B cell (primary cell): ENCODE measurements around the gene ACHE. TPM values are rescaled to one million over a fixed set of nuclear protein-coding genes. Genes with fewer than 3 reads are reported as not detected.

Experiments used
- ATAC-seq: fragments of 200-7000 bp; cut with Tn5 transposase; one replicate; pipeline ENCODE4 v1.10.0; 2021; ENCODE audit warnings: low read depth, mild to moderate bottlenecking, moderate number of reproducible peaks, moderate library complexity
- CTCF ChIA-PET: fragments of 350-600 bp; sonication (Branson Sonifier 250); formaldehyde crosslinking; loops from one replicate; lab custom pipeline; 2021; ENCODE audit warnings: antibody characterized with exemption, inconsistent platforms; lab: Charles Lee
- POLR2A ChIA-PET: fragments of 350-600 bp; sonication (Branson Sonifier 250); formaldehyde crosslinking; loops from one replicate; lab custom pipeline; 2021; ENCODE audit warnings: antibody characterized with exemption; lab: Charles Lee
- DNase-seq: peaks from one replicate; pipeline ENCODE4 v3.0.0; 2013
- H2AFZ ChIP-seq: 2 replicates; pipeline ENCODE4 v1.6.1; 2012; ENCODE audit warnings: mild to moderate bottlenecking, low read depth, low read length; ENCODE audit not compliant: insufficient read depth, poor library complexity, severe bottlenecking
- H3K27ac ChIP-seq, 2 donors: 1 replicate in 1 of 2; 2 replicates in 1 of 2; pipeline ENCODE4 v1.5.1; 2012 to 2013; ENCODE audit warnings: low read length in 2 of 2, mild to moderate bottlenecking in 2 of 2, moderate library complexity in 1 of 2
- H3K27me3 ChIP-seq, 4 experiments: fragments of 200-600 bp in 1 of 4; sonication (generic) in 1 of 4; replicated peaks in 1 of 4; 1 replicate in 2 of 4; 2 replicates in 2 of 4; pipeline versions ENCODE4 v1.6.1 to v1.7.0; 2013 to 2016; ENCODE audit warnings: low read length in 3 of 4, mild to moderate bottlenecking in 2 of 4, mixed read lengths in 1 of 4, moderate library complexity in 1 of 4; ENCODE audit not compliant: insufficient read depth in 4 of 4, control insufficient read depth in 3 of 4; ENCODE audit errors: control extremely low read depth in 1 of 4
- H3K36me3 ChIP-seq, 2 experiments: replicated peaks in 1 of 2; 1 replicate in 1 of 2; 2 replicates in 1 of 2; pipeline versions ENCODE4 v1.6.1 to v1.7.1; 2013; ENCODE audit warnings: low read length in 1 of 2; ENCODE audit not compliant: insufficient read depth in 2 of 2, control insufficient read depth in 1 of 2; ENCODE audit errors: control extremely low read depth in 1 of 2, extremely low read depth in 1 of 2
- H3K4me1 ChIP-seq, 2 donors: fragments of 200-600 bp in 1 of 2; sonication (generic) in 1 of 2; 1 replicate in 1 of 2; 2 replicates in 1 of 2; pipeline versions ENCODE4 v1.5.1 to v1.6.1; 2013 to 2017; ENCODE audit warnings: low read length in 2 of 2; ENCODE audit not compliant: control insufficient read depth in 2 of 2, insufficient read depth in 2 of 2
- H3K4me2 ChIP-seq: replicated peaks from 2 replicates; pipeline ENCODE3; 2012; ENCODE audit warnings: mild to moderate bottlenecking, low read depth, low read length; ENCODE audit not compliant: poor library complexity, severe bottlenecking
- H3K4me3 ChIP-seq, 5 experiments: fragments of 200-600 bp in 1 of 5; sonication (generic) in 1 of 5; 1 replicate in 3 of 5; 2 replicates in 2 of 5; pipeline versions ENCODE4 v1.5.1 to v1.7.0; 2011 to 2016; ENCODE audit warnings: low read length in 4 of 5, mild to moderate bottlenecking in 4 of 5, low read depth in 2 of 5, control low read depth in 1 of 5, moderate library complexity in 1 of 5; ENCODE audit not compliant: insufficient read depth in 1 of 5; ENCODE audit errors: control extremely low read depth in 1 of 5, extremely low read depth in 1 of 5
- H3K79me2 ChIP-seq: fragments of 200-600 bp; sonication (generic); one replicate; pipeline ENCODE4 v1.6.0; 2016; ENCODE audit warnings: low read length; ENCODE audit not compliant: control insufficient read depth, insufficient read depth
- H3K9ac ChIP-seq: fragments of 200-600 bp; sonication (generic); 2 replicates; pipeline ENCODE4 v1.6.1; 2017; ENCODE audit warnings: mild to moderate bottlenecking, low read length, moderate library complexity
- H3K9me3 ChIP-seq, 3 donors: one replicate each; pipeline versions ENCODE4 v1.6.1 to v1.7.1; 2013; ENCODE audit warnings: low read length in 2 of 3; ENCODE audit not compliant: control insufficient read depth in 2 of 3, insufficient read depth in 1 of 3; ENCODE audit errors: control extremely low read depth in 1 of 3
- H4K20me1 ChIP-seq: 2 replicates; pipeline ENCODE4 v1.6.0; 2012; ENCODE audit warnings: mild to moderate bottlenecking, low read length; ENCODE audit not compliant: insufficient read depth, control insufficient read depth, poor library complexity, severe bottlenecking
- H3K27ac Mint-ChIP-seq: one replicate; pipeline ENCODE4 v1.8.0; 2021; ENCODE audit warnings: mixed read lengths
- H3K27me3 Mint-ChIP-seq: one replicate; pipeline ENCODE4 v1.8.0; 2021; ENCODE audit warnings: mixed read lengths
- H3K4me1 Mint-ChIP-seq: one replicate; pipeline ENCODE4 v1.8.0; 2021; ENCODE audit warnings: mixed read lengths
- H3K4me3 Mint-ChIP-seq: one replicate; pipeline ENCODE4 v1.8.0; 2021; ENCODE audit warnings: mixed read lengths
- H3K9me3 Mint-ChIP-seq: one replicate; pipeline ENCODE4 v1.8.0; 2022; ENCODE audit warnings: mixed read lengths; ENCODE audit not compliant: insufficient read depth
- EZH2 ChIP-seq: IDR thresholded peaks from 2 replicates; pipeline ENCODE4 v1.6.1; 2012; ENCODE audit warnings: borderline replicate concordance, low read depth, mild to moderate bottlenecking, moderate library complexity, low read length; ENCODE audit not compliant: insufficient read depth, poor library complexity, severe bottlenecking
- WGBS: methylation state at CpG from one replicate; pipeline ENCODE4 v1.1.5; 2013; ENCODE audit warnings: missing lambda C conversion rate; ENCODE audit not compliant: insufficient coverage; 5-methylcytosine and 5-hydroxymethylcytosine counted together
- intact Hi-C: fragments of 100-400 bp; cut with micrococcal nuclease; formaldehyde crosslinking; loops from one replicate; pipeline ENCODE4 v1.10.0; 2022
- polyA plus RNA-seq: library from polyadenylated mRNA; depleted of rRNA; stranded (reverse); fragments of >200 nt; gene quantifications from 2 replicates; pipeline ENCODE4 v1.2.3, GENCODE V29; 2012
- total RNA-seq, 2 donors: library from RNA; stranded (reverse); fragments of 120-200 nt in 1 of 2; gene quantifications; 1 replicate in 1 of 2; 2 replicates in 1 of 2; pipeline versions ENCODE4 v1.2.3 to v1.2.4, GENCODE V29; 2013 to 2022
- TF ChIP-seq, protein P1 (sequence below): fragments of 200-600 bp; IDR thresholded peaks from one replicate; pipeline ENCODE4 v1.8.0; 2022; ENCODE audit warnings: antibody characterized with exemption, mild to moderate bottlenecking

Gene ACHE
- total and polyA plus RNA-seq, 2 donors (not counting 1 experiment from before 2014, with no cell fraction given), result 0.13 to 0.15 TPM

DNA sequence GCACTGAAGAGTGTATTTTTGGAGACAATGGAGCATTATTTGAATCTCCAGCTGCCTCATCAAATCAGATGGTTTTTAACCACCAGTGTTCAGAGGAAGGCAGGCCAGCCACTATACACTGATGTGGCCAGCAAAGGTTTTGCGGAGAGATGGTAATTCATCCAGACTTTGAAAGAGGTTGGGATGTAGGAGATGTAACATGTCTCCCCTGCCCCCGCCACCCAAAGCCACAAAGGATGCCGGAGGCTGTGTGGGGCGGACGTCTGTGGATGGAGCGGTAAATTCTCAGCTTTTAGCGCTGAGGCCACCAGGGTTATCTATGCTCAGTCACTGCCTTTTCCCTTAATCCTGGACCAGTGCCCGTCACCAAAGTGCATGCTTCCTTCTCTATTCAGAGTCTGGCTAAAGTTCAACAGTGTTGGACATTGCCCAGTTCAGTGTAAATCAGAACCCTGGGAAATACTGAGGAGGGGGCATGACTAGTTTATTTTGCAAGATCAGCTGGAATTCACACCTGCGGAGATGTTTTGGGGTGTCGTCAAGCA lies 32.2 kb downstream of the ACHE start:
- Histone ChIP-seq H3K79me2 (peaks cover 5% of the 10 kb centered on the region), H3K4me2 (no peak overlapping the region), H3K36me3 (peaks cover 0 to 54% of the 10 kb centered on the region in 2 experiments), H3K9me3 (peaks cover 0 to 4% (median 0%) of the 10 kb centered on the region in 3 donors), H3K4me3 (no peak overlapping the region), H3K4me1 (peaks cover 21 to 28% of the 10 kb centered on the region in 2 donors), H3K27me3 (no peaks in the 10 kb centered on the region), H3K9ac (no peak overlapping the region), H2AFZ (no peak overlapping the region), H3K27ac (no peak overlapping the region), H4K20me1 (peaks cover 17% of the 10 kb centered on the region)
- DNase-seq (no peak), ATAC-seq (no peak)
- H3K27me3 Mint-ChIP-seq, result no peaks in the 10 kb centered on the region
- no peak overlapping the region for H3K4me3 Mint-ChIP-seq
- 65% methylated on average over 10 of the region's 10 CpGs for WGBS
- ChIA-PET POLR2A (no interaction called here), CTCF (interaction anchor here (1.1 kb wide), 1 partner anchor 11 kb away, joined by 4 read pairs; the partner anchor contains the start of gene SLC12A9)
- no peaks in the 10 kb centered on the region for H3K9me3 Mint-ChIP-seq
- TF ChIP-seq, protein P1, sequence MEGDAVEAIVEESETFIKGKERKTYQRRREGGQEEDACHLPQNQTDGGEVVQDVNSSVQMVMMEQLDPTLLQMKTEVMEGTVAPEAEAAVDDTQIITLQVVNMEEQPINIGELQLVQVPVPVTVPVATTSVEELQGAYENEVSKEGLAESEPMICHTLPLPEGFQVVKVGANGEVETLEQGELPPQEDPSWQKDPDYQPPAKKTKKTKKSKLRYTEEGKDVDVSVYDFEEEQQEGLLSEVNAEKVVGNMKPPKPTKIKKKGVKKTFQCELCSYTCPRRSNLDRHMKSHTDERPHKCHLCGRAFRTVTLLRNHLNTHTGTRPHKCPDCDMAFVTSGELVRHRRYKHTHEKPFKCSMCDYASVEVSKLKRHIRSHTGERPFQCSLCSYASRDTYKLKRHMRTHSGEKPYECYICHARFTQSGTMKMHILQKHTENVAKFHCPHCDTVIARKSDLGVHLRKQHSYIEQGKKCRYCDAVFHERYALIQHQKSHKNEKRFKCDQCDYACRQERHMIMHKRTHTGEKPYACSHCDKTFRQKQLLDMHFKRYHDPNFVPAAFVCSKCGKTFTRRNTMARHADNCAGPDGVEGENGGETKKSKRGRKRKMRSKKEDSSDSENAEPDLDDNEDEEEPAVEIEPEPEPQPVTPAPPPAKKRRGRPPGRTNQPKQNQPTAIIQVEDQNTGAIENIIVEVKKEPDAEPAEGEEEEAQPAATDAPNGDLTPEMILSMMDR, result no peak
- no peak for TF ChIP-seq EZH2
- peaks cover 24% of the 10 kb centered on the region for H3K4me1 Mint-ChIP-seq
- intact Hi-C loops, result no loop called here
- H3K27ac Mint-ChIP-seq, result no peak overlapping the region

DNA sequence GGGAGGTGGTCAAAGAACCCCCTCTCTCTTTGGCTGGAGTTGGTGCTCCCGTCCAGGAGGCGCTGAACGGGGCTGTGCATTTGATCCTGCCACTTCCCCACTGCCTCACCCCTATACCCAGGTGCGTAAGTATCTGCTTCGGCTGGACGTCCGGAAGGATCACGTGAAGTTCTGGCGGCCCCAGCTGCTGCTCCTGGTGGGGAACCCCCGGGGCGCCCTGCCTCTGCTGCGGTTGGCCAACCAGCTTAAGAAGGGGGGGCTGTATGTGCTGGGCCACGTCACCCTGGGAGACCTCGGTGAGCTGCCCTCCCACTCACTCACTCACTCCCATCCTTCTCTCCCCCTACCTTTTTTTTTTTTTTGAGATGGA lies 34.1 kb downstream of the ACHE start:
- Mint-ChIP-seq H3K27ac (no peak overlapping the region), H3K9me3 (no peaks in the 10 kb centered on the region), H3K4me1 (peaks cover 7% of the 10 kb centered on the region), H3K27me3 (no peaks in the 10 kb centered on the region), H3K4me3 (no peak overlapping the region)
- peaks cover 8 to 12% of the 10 kb centered on the region in 2 donors for H3K4me1 ChIP-seq
- intact Hi-C loops, result no loop called here
- WGBS, result 93% methylated on average over 13 of the region's 14 CpGs
- DNase-seq (no peak), ATAC-seq (no peak)
- peaks cover 28% of the 10 kb centered on the region for H4K20me1 ChIP-seq
- no peak overlapping the region for H3K9ac ChIP-seq
- POLR2A ChIA-PET, result interaction anchor here (1.3 kb wide), 1 partner anchor 13 kb away, joined by 3 read pairs; the partner anchor contains the start of gene SRRT
- no peaks in the 10 kb centered on the region for H3K9me3 ChIP-seq
- peaks cover 0 to 64% of the 10 kb centered on the region in 2 experiments for H3K36me3 ChIP-seq
- CTCF ChIA-PET, result interaction anchor here (0.5 to 1.0 kb wide), 2 partner anchors 296 to 302 kb away, joined by 3 read pairs; no protein-coding TSS in a partner anchor
- TF ChIP-seq, protein P1, result no peak
- no peak for TF ChIP-seq EZH2
- no peak overlapping the region for H3K4me3 ChIP-seq
- H3K27ac ChIP-seq, result no peak overlapping the region
- peaks cover 8% of the 10 kb centered on the region for H3K79me2 ChIP-seq
- no peak overlapping the region for H3K4me2 ChIP-seq
- H3K27me3 ChIP-seq, result no peaks in the 10 kb centered on the region
- H2AFZ ChIP-seq, result no peak overlapping the region
